Effector CD8-positive, alpha-beta T cell (primary cell): Measurements from ENCODE around the gene KCTD5.

Source experiments
- DNase-seq: peaks from one replicate; lab custom pipeline; 2025; lab: John Stamatoyannopoulos, UW

Gene KCTD5

GRCh38 chr16:2697401-2697948, 15.2 kb downstream of the KCTD5 start:
- DNase-seq, result no peak

- no peak for DNase-seq
Measured at GRCh38 chr16:2698103-2698870, 16.0 kb downstream of the KCTD5 start.

GRCh38 chr16:2698965-2699750, 16.8 kb downstream of the KCTD5 start:
- DNase-seq, result no peak

- no peak for DNase-seq
Measured at GRCh38 chr16:2699791-2700600, 17.7 kb downstream of the KCTD5 start.

- DNase-seq, result no peak
Measured at GRCh38 chr16:2700786-2701185, 18.5 kb downstream of the KCTD5 start.

- DNase-seq, result no peak
Measured at GRCh38 chr16:2701272-2701671, 18.9 kb downstream of the KCTD5 start.

GRCh38 chr16:2701713-2702437, 19.6 kb downstream of the KCTD5 start:
- DNase-seq, result no peak

- no peak for DNase-seq
Measured at GRCh38 chr16:2702438-2702825, 20.1 kb downstream of the KCTD5 start.

GRCh38 chr16:2702871-2703745, 20.8 kb downstream of the KCTD5 start:
- DNase-seq, result no peak

- DNase-seq, result no peak
Measured at GRCh38 chr16:2704166-2704982, 22.1 kb downstream of the KCTD5 start.

GRCh38 chr16:2704983-2705275, 22.6 kb downstream of the KCTD5 start:
- no peak for DNase-seq

GRCh38 chr16:2705351-2705750, 23.0 kb downstream of the KCTD5 start:
- DNase-seq, result no peak

GRCh38 chr16:2706085-2706484, 23.8 kb downstream of the KCTD5 start:
- DNase-seq, result no peak

- no peak for DNase-seq
Measured at GRCh38 chr16:2706611-2707311, 24.4 kb downstream of the KCTD5 start.

GRCh38 chr16:2707368-2708289, 25.3 kb downstream of the KCTD5 start:
- no peak for DNase-seq

- no peak for DNase-seq
Measured at GRCh38 chr16:2708290-2708639, 25.9 kb downstream of the KCTD5 start.

GRCh38 chr16:2708955-2709587, 26.7 kb downstream of the KCTD5 start:
- DNase-seq, result no peak

GRCh38 chr16:2709588-2709984, 27.3 kb downstream of the KCTD5 start:
- no peak for DNase-seq
